K562 (cell line): ENCODE data around the gene RSPRY1. TPM values are rescaled to one million over a fixed set of nuclear protein-coding genes. Genes with fewer than 3 reads are reported as not detected.

Experiments used
- MIER1 ChIP-seq: fragments of 450-650 bp; IDR thresholded peaks from 2 replicates; pipeline ENCODE4 v1.6.1; 2016; ENCODE audit warnings: antibody characterized with exemption, mild to moderate bottlenecking, low read depth
- TCF7L2 ChIP-seq: fragments of 150-350 bp; IDR thresholded peaks from 2 replicates; pipeline ENCODE4 v1.6.1; 2016; ENCODE audit warnings: low read depth, mild to moderate bottlenecking, low read length, moderate library complexity
- ZBTB17 ChIP-seq: fragments of 450-650 bp; formaldehyde crosslinking; IDR thresholded peaks from 2 replicates; pipeline ENCODE4 v1.4.0; 2020; ENCODE audit warnings: mild to moderate bottlenecking
- ZBTB8A ChIP-seq: fragments of 450-650 bp; IDR thresholded peaks from 2 replicates; pipeline ENCODE4 v1.6.1; 2018; ENCODE audit warnings: mild to moderate bottlenecking, moderate library complexity; ENCODE audit not compliant: partially characterized antibody
- ZC3H11A ChIP-seq: IDR thresholded peaks from 2 replicates; pipeline ENCODE4 v1.6.1; 2012; ENCODE audit warnings: low read depth, low read length, improper control_type of control experiment
- ZC3H4 ChIP-seq: sonication (generic); formaldehyde crosslinking; IDR thresholded peaks from 2 replicates; pipeline ENCODE4 v1.9.0; 2021; ENCODE audit warnings: missing genetic modification reagents, borderline replicate concordance
- ZNF143 ChIP-seq: sonication (generic); formaldehyde crosslinking; IDR thresholded peaks from 2 replicates; pipeline ENCODE4 v1.9.0; 2022; ENCODE audit warnings: mild to moderate bottlenecking, missing genetic modification reagents
- ZNF23 ChIP-seq: fragments of 250-450 bp; sonication (Bioruptor Pico); IDR thresholded peaks from 2 replicates; pipeline ENCODE4 v1.4.0; 2020; ENCODE audit warnings: mild to moderate bottlenecking
- polyA plus RNA-seq, 8 experiments: library from polyadenylated mRNA; depleted of rRNA in 4 of 8; stranded (reverse) in 5 of 8; unstranded in 3 of 8; fragments of >200 nt; fragmentation: Nextera tagmentation in 2 of 8; fragmentation: Illumina TruSeq in 1 of 8; extraction: Ambion mirVana in 2 of 8; extraction: Trizol in 1 of 8; gene quantifications; 2 replicates each; pipeline versions ENCODE4 v1.2.1 to v1.2.3, GENCODE V29; 2011 to 2014; ENCODE audit warnings: inconsistent platforms in 1 of 8, missing spikeins in 1 of 8
- total RNA-seq, 7 experiments: library from RNA; depleted of rRNA in 6 of 7; stranded (reverse); fragments of >200 nt in 6 of 7; fragmentation: Illumina TruSeq in 2 of 7; extraction: Trizol in 2 of 7; gene quantifications; 2 replicates each; pipeline versions ENCODE4 v1.2.1 to v1.2.3, GENCODE V29; 2011 to 2021; ENCODE audit warnings: low replicate concordance in 1 of 7
- TF ChIP-seq, protein P1 (sequence below): fragments of 250-450 bp; sonication (Bioruptor Pico); IDR thresholded peaks from 2 replicates; pipeline ENCODE4 v1.4.0; 2020
- TF ChIP-seq, protein P2 (sequence below): sonication (generic); formaldehyde crosslinking; IDR thresholded peaks from 2 replicates; pipeline ENCODE4 v1.9.0; 2022; ENCODE audit warnings: mild to moderate bottlenecking, missing genetic modification reagents
- TF ChIP-seq, protein P3 (sequence below): fragments of 450-650 bp; IDR thresholded peaks from 2 replicates; pipeline ENCODE4 v1.6.1; 2016; ENCODE audit warnings: missing biosample characterization, missing genetic modification characterization
- TF ChIP-seq, protein P4 (sequence below): fragments of 450-650 bp; IDR thresholded peaks from 2 replicates; pipeline ENCODE4 v1.6.1; 2014; ENCODE audit warnings: low read depth, mild to moderate bottlenecking, moderate library complexity, borderline replicate concordance
- TF ChIP-seq, protein P5 (sequence below): sonication (generic); formaldehyde crosslinking; IDR thresholded peaks from 2 replicates; pipeline ENCODE4 v1.8.1; 2022; ENCODE audit warnings: missing genetic modification reagents
- TF ChIP-seq, protein P6 (sequence below): fragments of 450-650 bp; formaldehyde crosslinking; IDR thresholded peaks from 2 replicates; pipeline ENCODE4 v1.4.0; 2022; ENCODE audit warnings: missing genetic modification characterization
- TF ChIP-seq, protein P7 (sequence below): sonication (generic); formaldehyde crosslinking; IDR thresholded peaks from 2 replicates; pipeline ENCODE4 v1.9.0; 2022; ENCODE audit warnings: mild to moderate bottlenecking, missing genetic modification reagents

Gene RSPRY1
- total and polyA plus RNA-seq, 9 of the 15 experiments (the other 6 are each of a cell fraction or from before 2014, with no cell fraction given): 10.2 to 27.8 (median 20.8) TPM

DNA sequence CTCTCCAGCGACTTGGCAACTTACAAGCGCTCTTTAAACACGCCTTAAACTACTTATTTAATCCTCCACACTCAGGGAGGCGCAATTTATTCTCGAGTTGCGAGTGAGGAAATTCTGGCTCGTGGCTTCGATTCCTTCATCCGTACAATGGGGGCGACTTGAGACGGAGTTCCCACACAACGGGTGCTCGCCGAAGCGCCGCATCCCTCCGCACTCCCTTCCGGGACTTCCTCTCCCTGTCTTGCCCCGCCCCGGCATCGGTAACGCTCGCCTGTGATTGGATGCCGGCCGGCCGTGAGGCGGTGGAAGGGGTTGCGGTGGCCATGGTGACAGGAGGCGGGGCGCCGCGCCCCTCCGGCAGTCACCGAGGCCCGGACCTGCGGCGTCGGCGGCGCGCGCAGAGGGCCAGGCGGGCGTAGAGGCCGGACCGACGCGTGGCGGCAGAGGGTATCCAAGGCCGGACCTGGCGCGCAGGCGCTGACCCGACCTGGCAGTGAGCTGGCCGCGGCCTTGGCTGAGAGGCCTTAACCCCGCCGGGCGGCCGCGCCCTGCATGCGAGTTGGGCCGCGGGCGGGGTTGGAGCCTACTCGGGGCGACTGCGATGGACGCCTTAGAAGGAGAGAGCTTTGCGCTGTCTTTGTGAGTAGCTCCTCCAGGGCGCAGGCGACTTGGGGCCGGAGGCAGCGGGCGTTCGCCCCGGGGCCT lies 58.8 kb downstream of the RSPRY1 start, which contains the start of gene ARL2BP (continued):
- TF ChIP-seq ZBTB17 (CRISPR knock-in tag) (peak; percentile 38; the same call in 1 of the 2 replicates), ZNF23 (CRISPR knock-in tag) (no peak), TCF7L2 (no peak), ZBTB8A (no peak), ZNF143 (CRISPR knock-in tag) (no peak), ZC3H4 (CRISPR knock-in tag) (no peak), ZC3H11A (no peak), MIER1 (no peak)
- TF ChIP-seq, protein P1, sequence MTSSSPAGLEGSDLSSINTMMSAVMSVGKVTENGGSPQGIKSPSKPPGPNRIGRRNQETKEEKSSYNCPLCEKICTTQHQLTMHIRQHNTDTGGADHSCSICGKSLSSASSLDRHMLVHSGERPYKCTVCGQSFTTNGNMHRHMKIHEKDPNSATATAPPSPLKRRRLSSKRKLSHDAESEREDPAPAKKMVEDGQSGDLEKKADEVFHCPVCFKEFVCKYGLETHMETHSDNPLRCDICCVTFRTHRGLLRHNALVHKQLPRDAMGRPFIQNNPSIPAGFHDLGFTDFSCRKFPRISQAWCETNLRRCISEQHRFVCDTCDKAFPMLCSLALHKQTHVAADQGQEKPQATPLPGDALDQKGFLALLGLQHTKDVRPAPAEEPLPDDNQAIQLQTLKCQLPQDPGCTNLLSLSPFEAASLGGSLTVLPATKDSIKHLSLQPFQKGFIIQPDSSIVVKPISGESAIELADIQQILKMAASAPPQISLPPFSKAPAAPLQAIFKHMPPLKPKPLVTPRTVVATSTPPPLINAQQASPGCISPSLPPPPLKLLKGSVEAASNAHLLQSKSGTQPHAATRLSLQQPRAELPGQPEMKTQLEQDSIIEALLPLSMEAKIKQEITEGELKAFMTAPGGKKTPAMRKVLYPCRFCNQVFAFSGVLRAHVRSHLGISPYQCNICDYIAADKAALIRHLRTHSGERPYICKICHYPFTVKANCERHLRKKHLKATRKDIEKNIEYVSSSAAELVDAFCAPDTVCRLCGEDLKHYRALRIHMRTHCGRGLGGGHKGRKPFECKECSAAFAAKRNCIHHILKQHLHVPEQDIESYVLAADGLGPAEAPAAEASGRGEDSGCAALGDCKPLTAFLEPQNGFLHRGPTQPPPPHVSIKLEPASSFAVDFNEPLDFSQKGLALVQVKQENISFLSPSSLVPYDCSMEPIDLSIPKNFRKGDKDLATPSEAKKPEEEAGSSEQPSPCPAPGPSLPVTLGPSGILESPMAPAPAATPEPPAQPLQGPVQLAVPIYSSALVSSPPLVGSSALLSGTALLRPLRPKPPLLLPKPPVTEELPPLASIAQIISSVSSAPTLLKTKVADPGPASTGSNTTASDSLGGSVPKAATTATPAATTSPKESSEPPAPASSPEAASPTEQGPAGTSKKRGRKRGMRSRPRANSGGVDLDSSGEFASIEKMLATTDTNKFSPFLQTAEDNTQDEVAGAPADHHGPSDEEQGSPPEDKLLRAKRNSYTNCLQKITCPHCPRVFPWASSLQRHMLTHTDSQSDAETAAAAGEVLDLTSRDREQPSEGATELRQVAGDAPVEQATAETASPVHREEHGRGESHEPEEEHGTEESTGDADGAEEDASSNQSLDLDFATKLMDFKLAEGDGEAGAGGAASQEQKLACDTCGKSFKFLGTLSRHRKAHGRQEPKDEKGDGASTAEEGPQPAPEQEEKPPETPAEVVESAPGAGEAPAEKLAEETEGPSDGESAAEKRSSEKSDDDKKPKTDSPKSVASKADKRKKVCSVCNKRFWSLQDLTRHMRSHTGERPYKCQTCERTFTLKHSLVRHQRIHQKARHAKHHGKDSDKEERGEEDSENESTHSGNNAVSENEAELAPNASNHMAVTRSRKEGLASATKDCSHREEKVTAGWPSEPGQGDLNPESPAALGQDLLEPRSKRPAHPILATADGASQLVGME (CRISPR knock-in tag): peak; percentile 85; the same call in 1 of the 2 replicates
- TF ChIP-seq, protein P2, sequence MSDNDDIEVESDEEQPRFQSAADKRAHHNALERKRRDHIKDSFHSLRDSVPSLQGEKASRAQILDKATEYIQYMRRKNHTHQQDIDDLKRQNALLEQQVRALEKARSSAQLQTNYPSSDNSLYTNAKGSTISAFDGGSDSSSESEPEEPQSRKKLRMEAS (CRISPR knock-in tag): peak; percentile 64; the same call in 1 of the 2 replicates
- TF ChIP-seq, protein P3, sequence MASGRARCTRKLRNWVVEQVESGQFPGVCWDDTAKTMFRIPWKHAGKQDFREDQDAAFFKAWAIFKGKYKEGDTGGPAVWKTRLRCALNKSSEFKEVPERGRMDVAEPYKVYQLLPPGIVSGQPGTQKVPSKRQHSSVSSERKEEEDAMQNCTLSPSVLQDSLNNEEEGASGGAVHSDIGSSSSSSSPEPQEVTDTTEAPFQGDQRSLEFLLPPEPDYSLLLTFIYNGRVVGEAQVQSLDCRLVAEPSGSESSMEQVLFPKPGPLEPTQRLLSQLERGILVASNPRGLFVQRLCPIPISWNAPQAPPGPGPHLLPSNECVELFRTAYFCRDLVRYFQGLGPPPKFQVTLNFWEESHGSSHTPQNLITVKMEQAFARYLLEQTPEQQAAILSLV: no peak
- TF ChIP-seq, protein P4, sequence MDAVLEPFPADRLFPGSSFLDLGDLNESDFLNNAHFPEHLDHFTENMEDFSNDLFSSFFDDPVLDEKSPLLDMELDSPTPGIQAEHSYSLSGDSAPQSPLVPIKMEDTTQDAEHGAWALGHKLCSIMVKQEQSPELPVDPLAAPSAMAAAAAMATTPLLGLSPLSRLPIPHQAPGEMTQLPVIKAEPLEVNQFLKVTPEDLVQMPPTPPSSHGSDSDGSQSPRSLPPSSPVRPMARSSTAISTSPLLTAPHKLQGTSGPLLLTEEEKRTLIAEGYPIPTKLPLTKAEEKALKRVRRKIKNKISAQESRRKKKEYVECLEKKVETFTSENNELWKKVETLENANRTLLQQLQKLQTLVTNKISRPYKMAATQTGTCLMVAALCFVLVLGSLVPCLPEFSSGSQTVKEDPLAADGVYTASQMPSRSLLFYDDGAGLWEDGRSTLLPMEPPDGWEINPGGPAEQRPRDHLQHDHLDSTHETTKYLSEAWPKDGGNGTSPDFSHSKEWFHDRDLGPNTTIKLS: peak; percentile 95
- TF ChIP-seq, protein P5, sequence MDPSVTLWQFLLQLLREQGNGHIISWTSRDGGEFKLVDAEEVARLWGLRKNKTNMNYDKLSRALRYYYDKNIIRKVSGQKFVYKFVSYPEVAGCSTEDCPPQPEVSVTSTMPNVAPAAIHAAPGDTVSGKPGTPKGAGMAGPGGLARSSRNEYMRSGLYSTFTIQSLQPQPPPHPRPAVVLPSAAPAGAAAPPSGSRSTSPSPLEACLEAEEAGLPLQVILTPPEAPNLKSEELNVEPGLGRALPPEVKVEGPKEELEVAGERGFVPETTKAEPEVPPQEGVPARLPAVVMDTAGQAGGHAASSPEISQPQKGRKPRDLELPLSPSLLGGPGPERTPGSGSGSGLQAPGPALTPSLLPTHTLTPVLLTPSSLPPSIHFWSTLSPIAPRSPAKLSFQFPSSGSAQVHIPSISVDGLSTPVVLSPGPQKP: no peak
- TF ChIP-seq, protein P6, sequence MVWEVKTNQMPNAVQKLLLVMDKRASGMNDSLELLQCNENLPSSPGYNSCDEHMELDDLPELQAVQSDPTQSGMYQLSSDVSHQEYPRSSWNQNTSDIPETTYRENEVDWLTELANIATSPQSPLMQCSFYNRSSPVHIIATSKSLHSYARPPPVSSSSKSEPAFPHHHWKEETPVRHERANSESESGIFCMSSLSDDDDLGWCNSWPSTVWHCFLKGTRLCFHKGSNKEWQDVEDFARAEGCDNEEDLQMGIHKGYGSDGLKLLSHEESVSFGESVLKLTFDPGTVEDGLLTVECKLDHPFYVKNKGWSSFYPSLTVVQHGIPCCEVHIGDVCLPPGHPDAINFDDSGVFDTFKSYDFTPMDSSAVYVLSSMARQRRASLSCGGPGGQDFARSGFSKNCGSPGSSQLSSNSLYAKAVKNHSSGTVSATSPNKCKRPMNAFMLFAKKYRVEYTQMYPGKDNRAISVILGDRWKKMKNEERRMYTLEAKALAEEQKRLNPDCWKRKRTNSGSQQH (CRISPR knock-in tag): 0 out of 2 replicates have a peak, but pooled peaks have one; percentile 44
- TF ChIP-seq, protein P7, sequence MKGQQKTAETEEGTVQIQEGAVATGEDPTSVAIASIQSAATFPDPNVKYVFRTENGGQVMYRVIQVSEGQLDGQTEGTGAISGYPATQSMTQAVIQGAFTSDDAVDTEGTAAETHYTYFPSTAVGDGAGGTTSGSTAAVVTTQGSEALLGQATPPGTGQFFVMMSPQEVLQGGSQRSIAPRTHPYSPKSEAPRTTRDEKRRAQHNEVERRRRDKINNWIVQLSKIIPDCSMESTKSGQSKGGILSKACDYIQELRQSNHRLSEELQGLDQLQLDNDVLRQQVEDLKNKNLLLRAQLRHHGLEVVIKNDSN: no peak
